ENCODE measurements around the gene KAZN.

The KAZN gene

DNA sequence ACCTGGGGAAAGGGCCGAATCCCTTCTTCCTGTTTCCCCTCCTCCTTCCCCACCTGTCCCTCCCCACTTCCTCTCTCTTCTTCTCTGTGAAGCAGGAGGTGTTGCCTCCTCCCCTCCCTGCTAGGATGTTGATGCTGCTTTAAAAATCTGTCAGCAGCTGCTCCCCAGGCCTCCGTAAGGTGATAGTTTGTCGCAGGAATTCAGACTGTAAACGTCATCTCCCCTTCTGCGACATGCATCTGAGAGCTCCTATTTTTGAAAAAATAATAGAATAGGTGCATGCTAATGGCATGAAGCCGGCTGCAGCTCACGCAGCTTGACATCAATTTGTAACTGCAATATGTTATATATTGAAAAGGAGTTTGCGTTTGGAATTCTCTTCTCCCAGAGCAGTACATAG is 70.1 kb downstream of the KAZN start:
- no peak for DNase-seq (ENCODE audit: extremely low read depth, low read depth)

DNA sequence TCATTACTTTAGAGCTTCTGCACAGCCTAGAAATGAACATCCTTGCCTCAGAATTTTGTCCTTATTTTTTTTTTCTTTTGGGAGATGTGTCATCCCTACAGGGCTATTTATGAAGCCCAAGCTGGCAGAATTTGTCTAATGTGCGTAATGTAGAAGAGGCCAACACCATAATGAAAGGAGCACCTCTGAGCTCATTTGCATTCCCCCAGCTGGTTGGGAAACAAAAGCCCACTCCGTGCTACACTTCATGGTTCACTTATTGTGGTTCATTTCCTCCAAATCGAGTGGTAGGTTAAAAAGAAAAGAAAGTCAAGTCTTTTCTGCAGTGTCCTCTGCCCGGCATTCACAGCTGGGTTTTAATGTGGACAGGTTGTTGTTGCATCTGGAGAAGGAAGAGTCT is 73.5 kb downstream of the KAZN start:
- no peak for DNase-seq (ENCODE audit: extremely low read depth, low read depth)
- TF ChIP-seq, protein P1, sequence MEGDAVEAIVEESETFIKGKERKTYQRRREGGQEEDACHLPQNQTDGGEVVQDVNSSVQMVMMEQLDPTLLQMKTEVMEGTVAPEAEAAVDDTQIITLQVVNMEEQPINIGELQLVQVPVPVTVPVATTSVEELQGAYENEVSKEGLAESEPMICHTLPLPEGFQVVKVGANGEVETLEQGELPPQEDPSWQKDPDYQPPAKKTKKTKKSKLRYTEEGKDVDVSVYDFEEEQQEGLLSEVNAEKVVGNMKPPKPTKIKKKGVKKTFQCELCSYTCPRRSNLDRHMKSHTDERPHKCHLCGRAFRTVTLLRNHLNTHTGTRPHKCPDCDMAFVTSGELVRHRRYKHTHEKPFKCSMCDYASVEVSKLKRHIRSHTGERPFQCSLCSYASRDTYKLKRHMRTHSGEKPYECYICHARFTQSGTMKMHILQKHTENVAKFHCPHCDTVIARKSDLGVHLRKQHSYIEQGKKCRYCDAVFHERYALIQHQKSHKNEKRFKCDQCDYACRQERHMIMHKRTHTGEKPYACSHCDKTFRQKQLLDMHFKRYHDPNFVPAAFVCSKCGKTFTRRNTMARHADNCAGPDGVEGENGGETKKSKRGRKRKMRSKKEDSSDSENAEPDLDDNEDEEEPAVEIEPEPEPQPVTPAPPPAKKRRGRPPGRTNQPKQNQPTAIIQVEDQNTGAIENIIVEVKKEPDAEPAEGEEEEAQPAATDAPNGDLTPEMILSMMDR (IDR thresholded peaks at IDR 0.05; ENCODE audit: low read depth, low read length), result no peak

More for the DNA sequence above, 70.1 kb downstream of the KAZN start:
- TF ChIP-seq, protein P1 (IDR thresholded peaks at IDR 0.05; ENCODE audit: low read depth, low read length), result no peak

DNA sequence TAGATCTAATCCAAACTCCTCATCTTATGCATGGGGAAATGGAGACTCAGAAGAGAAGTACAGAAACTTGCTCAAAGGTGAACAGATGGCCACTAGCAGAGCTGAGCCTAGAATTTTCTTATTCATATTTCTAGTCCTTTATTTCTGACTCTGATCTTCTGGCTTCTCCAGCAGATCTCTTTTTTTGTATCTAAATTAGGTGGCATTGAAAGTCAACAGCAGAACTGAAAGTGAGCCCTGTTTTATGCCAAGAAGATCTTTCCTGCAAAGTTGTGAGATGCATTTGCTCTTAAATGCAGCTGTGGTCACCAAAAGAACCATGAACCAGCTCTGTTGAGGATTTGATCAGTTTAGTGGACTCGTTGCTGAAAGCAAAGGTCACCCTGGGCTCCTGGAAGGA is 75.5 kb downstream of the KAZN start:
- DNase-seq (ENCODE audit: extremely low read depth, low read depth), result no peak
- TF ChIP-seq, protein P1 (IDR thresholded peaks at IDR 0.05; ENCODE audit: low read depth, low read length), result no peak

DNA sequence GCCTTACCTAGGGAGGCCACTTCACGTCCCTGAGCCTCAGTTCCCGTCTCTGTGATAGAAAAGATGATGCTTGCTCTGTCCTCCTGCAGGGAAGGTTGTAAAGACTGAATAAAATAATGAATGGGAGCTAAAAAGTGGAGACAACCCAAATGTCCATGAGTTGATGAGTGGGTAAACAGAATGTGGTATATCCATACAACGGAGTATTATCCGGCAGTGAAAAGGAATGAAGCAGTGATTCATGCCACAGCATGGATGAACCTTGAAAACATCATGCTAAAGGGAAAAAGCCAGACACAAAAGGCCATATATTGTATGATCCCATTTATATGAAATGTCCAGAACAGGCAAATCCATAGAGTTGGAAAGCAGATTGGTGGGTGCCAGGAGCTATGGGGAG is 77.9 kb downstream of the KAZN start:
- TF ChIP-seq, protein P1 (IDR thresholded peaks at IDR 0.05; ENCODE audit: low read depth, low read length), result no peak
- DNase-seq (ENCODE audit: extremely low read depth, low read depth), result no peak

DNA sequence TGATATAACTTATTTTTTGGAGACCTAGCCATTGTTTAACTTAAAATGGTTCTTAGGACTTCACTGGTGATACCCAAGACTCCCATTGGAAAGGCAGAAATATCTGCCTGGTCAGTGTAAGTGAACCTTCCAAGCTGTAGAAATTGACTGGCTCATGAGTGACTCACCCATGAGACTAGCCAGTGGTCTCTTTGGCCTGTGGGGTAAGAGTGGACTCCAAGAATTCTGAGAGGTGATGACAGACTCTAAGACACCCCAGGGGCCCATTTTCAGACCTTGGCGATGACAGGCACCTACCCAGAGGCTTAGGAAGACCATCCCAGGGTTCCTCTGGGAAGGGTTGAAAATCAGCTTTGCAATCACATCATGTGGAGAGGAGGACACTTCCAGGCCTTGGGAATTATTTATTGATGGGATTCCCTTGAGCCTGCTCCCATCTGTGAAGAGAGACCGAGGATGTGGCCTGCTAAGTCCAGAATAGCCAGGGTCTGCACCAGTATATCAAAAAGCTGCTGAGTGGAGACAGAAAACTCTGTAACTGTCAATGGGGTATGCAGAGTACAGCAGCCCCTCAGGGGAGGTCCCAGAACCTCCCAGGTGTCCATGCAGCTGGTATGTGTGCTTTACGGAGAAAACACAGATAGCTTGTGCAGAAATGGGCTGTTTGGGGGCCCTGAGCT is 78.9 kb downstream of the KAZN start:
- no peak for DNase-seq (ENCODE audit: extremely low read depth, low read depth)
- TF ChIP-seq, protein P1 (IDR thresholded peaks at IDR 0.05; ENCODE audit: low read depth, low read length), result no peak

DNA sequence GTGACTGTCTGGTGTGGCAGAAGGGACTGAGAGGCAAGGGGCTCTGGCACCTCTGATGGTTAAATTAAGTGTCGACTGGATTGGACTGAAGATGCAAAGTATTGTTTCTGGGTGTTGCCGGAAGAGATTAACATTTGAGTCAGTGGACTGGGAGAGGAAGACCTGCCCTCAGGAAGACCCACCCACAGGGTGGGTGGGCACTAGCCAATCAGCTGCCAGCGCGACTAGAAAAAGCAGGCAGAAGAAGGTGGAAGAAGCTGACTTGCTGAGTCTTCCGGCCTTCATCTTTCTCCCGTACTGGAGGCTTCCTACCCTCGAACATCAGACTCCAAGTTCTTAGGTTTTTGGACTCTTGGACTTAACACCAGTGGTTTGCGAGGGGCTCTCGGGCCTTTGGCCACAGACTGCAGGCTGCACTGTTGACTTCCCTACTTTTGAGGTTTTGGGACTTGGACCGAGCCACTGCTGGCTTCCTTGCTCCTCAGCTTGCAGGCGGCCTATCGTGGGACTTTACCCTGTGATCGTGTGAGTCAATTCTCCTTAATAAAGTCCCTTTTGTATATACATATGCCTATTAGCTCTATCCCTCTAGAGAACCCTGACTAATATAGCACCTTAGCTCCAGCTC is 79.6 kb downstream of the KAZN start:
- TF ChIP-seq, protein P1 (IDR thresholded peaks at IDR 0.05; ENCODE audit: low read depth, low read length), result no peak
- no peak for DNase-seq (ENCODE audit: extremely low read depth, low read depth)

DNA sequence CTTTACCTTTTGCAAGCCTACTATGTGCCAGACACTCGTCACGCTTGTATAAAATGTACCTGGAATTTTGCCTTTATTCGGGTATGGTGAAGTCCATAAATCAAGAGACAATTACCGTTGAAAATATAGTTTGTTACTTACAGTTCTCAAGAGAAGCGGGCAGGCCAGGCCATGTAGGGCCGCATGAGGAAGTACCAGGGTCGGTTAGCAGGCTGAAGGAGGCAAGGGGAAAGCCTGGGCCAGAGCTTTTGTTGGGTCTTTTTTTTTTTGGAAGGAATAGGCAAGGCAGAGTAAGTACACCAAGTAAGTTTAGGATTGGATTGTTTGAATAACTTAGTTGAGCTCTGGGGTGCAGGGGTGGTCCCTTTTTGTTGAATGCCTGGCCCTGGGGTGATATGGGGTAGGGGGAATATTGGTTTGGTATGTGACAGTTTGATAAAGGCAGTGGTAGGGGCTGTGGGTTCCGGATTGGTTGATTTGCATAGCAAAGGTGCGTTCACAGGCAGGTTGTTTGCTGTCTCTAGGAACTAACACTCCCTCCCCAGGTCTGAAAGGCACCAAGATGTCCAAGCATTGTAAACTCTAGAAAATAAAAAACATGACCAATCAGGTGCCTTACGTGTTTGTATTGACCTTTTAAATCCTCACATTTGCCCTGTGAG is 80.7 kb downstream of the KAZN start:
- no peak for DNase-seq (ENCODE audit: extremely low read depth, low read depth)
- TF ChIP-seq, protein P1 (IDR thresholded peaks at IDR 0.05; ENCODE audit: low read depth, low read length), result no peak
